HG03442 (cell line): ENCODE measurements around the gene SV2C.

Experiments
- ATAC-seq: cut with Tn5 transposase; IDR thresholded peaks from one replicate; pipeline ENCODE4 v1.9.1; 2021; ENCODE audit warnings: mild to moderate bottlenecking, moderate library complexity; ENCODE audit not compliant: unreplicated experiment

SV2C gene

DNA sequence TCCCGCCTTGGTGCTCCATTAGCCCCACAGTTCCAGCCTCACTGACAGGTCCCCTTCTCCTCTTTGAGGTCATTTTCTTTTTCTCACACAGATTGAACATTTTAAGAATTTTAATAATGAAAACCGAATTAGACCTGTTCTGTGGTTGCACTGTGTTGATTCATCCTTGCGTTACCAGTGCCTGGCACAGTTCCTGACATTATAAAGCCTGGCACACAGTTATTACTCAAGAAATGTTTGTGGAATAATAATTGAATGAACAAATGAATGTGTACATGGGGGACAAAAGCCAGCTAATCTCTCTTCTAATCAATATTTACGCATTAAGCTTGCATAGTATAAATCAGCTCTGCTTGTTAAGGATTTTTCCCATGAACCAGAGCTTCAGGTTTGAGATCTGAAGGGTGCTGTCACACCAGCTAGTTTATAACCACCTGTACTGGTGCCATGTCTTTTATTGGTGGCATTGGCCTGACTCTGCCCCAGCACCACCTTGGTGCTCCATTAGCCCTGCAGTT is 80.0 kb downstream of the SV2C start:
- no peak for ATAC-seq

DNA sequence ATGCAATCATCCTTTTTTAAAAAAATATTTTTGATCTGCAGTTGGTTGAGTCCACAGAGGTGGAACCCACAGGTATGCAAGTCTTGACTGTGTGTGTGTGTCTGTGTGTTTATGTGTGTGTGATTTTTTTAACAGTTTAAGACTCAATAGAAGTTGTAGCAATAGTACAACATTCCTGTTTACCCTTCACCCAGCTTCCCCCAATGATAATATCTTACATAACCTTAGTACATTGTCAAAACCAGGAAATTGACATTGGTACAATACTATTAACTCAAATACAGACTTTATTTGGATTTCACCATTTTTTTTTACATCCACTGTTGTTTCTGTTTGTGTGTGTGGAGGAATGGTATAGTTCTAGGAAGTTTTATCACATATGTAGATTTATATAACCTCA is 81.8 kb downstream of the SV2C start:
- ATAC-seq, result no peak

DNA sequence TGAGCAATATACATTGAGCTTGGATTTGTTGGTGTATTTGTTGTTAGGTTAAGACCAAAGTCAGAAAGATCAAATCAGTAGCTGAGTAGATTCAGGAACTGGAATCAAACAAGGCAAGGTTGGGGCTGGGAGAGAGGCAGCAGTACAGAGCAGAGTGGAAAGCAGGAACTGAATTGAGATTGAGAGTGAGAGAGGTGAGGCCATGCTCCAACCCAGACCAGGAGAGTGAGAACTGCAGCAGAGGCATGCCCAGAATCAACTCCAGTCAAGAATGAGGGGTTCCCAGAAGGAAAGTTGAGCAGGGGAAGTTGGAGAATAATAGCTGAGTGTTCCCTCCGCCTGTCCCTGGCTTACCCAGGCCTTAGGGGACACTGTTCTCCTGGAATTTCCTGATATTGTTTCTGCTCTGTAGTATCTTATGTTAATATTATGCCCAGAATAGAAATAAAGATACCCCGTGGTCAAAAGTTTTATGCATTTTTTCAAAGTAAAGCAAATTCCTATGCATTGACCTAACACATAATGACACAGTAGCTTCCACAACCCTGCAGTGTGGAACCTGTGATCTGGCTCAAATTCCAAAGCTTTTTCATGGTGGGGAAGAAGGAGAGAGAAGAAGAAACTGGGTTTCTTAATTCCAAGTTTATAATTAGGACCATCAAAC is 82.7 kb downstream of the SV2C start:
- ATAC-seq, result no peak

DNA sequence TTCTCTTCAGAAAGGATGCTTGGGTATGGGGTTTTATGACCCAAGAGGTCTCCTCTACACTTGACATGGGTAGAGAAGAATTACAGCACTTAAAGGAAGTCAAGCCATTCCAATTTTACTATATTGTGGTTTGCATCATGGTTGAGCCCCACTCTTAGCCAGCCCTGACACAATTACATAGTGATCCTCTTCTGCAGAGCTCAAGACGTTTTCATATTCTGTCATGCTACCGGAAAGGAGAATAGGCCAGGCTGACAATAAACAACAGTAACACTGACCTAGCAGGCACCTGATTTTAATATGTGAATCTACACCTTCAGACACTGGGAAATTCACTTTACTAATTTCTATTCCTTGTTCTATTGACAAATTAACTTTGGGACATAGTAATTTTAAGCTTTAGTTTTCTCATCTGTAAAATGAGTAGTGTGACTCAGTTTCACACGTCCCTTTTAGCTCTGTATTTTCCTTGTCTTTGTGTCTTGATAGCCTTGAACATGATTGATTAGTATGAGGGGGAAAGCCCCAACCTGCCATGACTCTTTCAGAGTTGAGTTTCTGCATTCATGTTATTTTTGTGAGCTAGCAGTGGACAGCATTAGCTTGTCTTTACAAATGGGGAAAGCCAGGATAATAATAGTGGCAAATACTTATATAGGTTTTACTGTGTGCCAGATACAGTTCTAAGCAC is 83.8 kb downstream of the SV2C start:
- ATAC-seq, result no peak

DNA sequence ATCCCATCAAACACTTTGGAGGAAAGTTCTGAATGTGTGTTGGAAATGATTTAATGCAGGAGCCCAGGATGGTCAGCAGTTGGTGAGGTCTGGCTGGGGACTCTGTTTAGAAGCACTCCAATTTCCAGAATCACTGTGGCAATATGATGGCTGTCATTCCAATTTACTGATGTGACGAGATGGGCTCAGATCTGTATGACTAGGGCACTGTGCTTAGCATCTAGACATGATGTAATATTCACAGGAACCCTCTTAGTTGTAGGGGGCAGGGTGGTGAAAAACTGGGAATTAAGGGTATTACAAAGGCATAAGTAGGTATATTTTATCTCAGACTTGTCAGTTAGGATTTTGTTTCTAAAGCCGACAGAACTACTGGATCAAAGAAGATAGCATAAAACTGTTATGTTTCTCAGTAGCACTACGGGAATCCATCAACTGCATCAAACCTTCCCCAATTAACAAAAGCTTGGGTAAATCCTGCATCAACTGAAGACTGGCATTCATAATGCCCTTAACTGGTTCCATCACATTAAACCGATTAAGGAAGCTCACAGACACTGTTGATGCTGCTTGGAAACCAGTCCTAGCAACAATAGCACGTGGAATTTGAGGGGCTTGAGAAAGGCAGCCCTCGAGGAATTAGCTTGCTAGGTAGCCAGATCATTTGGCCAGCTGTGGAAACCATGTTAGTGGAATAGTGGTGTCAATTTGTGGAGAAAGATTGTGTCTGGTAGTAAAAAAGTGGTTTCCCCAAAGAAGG is 86.1 kb downstream of the SV2C start:
- no peak for ATAC-seq

DNA sequence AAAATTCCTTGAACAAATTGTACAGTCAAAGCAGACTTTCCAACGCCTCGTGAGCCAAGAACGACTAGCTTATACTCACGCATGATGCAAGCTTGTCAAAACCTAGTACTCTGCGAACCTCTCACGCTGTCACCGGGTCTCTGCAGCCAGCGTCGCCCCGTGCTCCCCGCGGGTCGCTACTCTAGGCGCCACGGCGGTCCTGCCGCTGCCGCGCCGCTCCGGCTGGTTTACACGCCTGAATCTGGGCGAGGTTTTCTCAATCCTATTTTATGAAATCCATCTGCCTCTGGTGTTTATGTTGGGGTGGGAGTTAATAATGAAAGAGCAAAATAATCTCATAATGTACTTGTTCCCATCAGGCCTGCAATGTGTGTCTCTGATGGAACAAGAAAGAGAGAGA is 90.9 kb downstream of the SV2C start:
- ATAC-seq, result no peak

DNA sequence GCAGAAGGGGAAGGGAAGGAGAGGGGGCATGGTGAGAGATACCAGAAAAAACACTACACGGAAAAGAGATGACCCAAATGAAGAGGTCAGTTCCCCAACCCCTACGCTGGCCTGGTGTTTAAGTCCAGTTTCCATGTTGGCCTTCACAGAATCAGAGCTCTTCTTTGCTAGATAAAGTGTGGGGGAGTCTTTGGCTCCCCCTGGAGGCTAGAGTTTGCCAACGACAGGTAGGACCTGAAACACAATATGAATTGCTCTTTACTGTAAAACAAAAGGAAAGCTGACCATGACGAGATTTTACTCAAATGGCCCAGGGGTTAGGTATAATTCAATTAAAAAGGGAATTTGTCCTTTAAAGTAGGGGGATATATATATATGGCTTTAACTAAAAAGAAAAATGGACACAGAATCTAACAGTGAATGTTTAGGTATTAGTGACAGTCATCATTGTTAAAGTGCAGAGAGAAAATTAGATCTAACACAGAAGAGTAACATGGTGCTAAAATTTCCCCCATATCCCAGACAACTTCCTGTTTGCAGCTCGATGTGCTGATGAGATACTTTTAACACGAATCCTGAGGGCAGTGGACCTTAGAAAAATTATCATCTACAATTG is 92.0 kb downstream of the SV2C start:
- ATAC-seq, result peak; percentile 54

DNA sequence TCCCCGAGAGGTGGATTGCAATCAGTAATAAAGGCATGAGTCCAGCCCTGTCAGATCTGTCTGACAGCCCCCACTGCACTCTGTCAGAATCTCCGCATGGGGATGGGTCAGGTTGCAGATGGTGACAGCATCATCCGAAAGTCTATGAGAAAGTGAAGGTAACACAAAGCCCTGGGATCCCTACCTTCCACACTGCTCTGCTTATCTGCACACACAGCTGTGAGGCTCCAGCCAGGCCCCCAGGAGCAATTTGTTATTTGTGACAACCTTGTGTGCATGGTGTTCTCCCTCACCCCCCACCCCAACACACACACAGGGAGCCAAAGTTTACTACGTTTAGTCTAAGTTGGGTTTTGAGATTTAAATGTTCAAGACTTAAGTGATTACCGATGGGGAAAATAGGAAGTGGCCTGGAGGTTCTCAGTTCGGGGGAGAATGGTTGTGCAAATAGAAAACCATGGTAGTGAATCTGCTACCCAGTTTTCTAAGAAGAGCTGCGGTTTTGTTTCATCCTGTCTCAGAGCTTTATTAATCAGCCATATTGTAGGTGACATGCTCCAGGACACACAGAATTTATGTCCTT is 92.7 kb downstream of the SV2C start:
- peak; percentile 57 for ATAC-seq

DNA sequence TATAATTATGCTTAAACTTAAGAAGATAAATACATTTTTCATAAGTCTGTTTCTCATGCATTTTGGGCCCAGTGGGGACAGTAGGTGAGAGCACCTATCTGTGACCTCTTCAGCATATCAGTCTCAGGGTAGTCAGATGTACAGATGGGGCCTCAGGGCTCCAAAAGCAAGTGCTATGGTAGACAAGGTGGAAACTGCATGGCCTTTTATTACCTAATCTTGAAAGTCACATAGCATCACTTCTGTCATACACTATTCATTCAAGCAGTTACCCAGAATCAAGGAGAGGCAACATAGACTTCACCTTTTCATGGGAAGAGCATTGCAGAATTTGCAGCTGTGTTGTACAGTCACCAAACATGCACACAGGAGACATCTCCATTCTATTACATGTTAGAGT is 94.8 kb downstream of the SV2C start:
- no peak for ATAC-seq

DNA sequence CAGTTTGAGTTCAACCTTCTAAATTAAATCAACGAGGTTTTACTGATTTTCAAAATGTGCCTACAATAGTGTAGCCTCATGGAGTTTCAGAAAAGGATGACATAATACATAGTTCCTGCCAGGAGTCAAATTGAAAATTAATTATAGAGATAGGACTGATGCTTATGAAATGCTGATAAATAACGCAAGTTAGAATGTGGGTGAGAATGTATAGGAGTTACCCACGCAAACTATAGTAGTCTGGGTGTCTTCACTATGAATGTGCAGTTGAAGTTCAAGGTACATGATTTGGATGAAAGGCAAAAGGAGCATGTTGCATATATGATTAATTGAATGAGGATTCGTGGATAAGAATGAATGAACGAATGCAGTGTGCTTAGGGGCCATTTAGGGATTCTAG is 95.7 kb downstream of the SV2C start:
- no peak for ATAC-seq

DNA sequence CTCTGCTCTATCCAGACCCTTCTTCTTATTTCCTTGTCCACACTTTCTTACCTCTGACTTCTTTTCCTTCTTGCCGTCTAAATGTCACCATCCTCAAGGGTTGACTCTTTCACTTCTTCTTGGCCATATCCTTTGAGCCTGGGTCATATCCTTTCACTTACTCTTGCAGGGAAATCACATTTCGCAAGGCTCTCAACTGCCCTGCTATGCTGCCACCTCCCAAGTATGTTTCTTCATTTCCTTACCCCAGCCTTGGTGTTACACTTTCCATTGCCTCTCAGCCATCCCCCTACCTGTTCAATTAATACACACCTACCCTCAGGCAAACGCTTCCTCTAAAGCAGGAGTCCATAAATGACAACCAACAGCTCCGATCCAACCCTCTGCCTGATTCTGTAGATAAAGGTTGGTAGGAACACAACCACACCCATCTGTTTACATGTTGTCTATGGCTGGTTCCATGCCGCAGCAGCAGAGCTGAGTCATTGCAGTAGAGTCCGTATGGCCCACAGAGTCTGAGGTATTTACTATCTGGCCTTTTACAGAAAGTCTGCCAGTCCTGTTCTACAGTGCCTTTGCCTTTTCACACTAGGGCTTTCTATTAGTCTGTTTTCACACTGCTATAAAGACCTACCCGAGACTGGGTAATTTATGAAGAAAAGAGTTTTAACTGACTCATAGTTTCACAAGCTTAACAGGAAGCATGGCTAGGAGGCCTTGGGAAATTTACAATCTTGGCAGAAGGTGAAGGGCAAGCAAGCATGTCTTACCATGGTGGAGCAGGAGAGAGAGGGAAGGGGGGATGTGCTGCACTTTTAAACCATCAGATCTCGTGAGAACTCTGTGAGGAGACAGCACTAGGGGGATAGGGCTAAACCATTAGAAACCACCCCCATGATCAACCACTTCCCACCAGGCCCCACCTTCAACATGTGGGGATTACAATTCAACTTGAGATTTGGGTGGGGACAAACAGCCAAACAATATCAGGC is 97.9 kb downstream of the SV2C start:
- ATAC-seq, result peak; percentile 80

DNA sequence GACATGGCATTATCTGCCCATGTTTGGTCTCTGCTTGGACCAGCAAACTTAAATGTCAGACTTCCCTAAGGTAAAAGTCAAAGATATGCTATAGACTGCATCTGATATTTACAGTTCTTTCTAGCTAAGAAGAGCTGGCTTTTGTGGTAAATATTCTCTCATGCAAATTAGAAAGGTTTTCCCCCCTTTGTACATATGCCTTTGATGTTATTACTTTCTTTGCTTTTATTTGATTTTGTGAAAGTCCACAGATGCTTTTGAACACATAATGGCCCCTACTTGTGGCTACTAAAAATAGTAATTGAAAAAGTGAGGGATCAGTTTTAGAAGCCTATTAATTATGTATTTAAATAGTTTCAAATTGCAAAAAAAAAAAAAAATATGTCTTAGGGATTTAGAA is 104.2 kb downstream of the SV2C start:
- ATAC-seq, result no peak

DNA sequence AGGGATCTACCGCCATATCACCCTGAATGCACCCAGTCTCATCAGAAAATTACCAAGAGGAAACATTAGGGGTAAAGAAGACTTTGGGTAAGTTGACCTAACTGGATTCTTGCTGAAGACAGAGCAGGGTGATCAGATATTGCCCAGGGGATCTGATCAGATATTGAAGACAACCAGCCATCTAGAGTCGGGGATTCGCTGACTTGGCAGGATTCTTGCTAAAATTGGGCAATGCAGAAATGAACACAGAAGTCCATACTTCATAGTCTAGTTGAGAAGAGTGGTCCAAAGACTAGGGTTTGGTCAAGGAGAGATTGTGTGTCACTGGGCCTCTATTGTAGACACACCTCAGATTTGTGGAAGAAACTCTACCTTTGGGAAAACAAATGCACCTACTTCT is 107.2 kb downstream of the SV2C start:
- no peak for ATAC-seq

DNA sequence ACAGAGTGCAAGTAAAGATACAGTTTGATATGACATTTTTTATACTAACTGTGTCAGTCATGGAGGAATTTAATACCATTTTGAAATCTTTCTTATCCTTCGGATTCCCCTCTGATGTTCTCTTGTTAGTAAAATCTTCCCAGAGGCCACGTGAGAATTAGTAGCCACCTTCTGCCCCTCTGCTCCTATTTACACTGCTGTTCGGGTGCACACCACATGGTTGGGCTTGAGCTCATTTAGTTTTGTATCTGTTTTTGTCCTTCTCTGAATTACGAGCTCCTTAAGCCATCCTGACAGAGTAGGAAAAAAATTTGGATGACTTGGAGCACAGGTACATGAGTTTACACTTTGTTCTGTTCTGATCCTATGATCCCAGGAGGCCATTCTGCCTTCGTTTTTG is 109.7 kb downstream of the SV2C start:
- no peak for ATAC-seq

DNA sequence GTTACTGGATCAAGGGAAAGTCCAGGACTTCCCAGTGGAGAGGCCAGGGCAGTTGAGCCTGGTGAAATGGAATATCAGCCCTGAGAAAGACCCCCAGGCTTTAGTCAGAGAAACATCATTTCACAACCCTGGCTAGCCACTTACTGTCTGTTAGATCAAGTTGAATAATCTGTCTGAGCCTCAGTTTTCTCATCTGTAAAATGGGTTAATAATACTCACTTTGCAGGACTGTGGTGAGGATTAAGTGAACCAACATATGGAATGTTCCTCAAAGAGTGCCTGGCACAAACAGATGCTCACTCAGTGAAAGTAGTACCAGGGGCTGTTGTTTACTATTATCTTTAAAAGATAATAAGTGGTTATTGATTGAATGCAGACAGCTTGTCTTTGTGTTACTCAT is 110.5 kb downstream of the SV2C start:
- ATAC-seq, result no peak

DNA sequence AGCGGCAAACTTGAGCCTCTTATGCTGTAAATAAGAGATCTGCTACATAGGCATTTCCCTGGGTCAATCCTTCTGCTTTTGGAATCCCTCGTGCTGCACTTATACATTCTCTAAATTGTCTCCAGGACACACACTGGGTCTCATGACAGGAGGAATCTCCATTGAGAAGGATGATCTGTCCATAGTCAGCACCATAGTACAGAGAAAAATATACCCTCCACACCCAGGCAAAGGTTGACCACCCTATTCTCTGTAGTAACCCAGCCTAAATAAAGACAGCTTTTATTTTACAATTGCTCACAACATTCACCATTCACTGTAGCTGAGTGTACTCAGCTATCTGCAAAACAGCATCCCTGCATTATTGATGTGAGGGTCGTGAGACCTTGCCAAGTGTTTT is 111.2 kb downstream of the SV2C start:
- no peak for ATAC-seq

DNA sequence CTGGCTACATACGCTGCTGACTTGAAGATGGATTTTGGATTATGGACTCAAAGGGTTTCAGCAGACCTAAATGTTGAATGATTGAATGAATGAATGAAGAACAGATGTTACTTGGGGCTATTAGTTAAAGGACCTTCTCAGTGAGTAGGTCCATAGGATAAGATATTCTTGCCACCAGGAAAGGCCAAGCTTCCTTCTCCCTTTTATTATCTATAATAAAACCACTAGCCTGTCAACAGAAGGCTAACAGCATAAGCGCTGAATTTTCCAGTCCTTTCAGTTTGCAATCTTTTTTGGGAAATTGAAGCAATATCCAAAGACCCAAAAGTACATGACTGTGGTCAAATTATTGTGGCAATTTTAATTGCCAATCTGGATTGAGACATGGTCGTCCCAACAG is 113.3 kb downstream of the SV2C start:
- ATAC-seq, result no peak

DNA sequence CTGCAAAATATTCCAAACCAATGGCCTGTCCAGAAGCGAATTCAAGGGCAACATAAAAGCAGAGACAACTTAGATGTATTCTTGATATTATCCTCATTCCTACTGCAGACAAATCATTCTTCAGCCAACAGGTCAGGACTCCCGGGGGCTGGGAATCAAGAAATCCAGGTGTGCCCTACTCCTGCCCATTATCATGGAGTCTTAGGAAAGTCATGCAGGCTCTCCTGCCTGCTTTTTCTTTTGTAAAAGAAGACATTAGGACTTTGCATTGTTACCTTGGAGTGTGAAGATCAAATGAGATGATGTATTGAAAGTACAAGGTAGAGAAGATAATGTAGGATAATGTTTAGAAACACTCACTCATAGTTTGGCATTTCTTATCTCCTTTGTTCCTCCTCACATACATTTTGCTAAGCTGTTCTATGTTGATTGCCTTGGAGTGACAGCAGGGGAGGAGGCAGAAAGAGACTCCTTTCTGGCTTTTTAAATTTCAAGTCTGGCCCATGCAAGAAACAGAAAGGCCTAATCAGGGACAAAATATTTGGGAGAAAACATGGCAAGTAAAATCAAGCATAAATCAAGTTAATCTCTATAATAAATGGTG is 113.8 kb downstream of the SV2C start:
- no peak for ATAC-seq

DNA sequence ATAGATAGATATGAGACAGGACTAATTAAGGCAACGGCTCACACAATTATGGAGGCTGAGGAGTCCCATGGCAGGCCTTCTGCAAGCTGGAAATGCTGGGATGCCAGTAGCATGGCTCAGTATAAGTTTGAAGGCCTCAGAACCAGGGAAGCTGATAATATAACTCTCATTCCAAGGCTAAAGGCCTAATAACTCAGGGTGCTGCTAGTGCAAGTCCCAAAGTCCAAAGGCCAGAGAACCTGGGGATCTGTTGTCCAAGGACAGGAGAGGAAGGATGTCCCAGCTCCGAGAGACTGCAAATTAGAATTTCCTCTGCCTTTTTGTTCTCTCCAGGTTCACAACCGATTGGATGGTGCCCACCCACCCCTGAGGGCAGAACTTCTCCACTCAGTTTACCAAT is 114.5 kb downstream of the SV2C start:
- no peak for ATAC-seq
